ENCODE data around the gene C15orf39.
"Not testable (repeated sequence)": the region's sequence is repeated elsewhere in the genome, so short reads cannot be mapped to it uniquely, and the experiment has no call there.

DNA sequence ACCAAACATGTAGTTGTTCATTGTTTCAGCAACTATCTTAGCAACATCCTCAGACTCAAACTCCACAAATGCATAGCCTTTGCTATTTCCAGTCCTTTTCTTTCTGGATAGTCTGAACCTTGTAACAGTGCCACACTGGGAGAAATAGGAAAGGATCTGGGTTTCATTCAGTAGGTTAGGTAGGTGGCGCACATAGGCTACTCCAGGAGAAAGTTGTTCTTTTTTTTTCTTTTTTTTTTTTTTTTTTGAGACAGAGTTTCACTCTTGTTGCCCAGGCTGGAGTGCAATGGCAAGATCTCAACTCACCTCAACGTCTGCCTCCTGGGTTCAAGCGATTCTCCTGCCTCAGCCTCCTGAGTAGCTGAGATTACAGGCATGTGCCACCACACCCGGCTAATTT, 50.6 kb downstream of the C15orf39 start:
- TF ChIP-seq, protein P1, sequence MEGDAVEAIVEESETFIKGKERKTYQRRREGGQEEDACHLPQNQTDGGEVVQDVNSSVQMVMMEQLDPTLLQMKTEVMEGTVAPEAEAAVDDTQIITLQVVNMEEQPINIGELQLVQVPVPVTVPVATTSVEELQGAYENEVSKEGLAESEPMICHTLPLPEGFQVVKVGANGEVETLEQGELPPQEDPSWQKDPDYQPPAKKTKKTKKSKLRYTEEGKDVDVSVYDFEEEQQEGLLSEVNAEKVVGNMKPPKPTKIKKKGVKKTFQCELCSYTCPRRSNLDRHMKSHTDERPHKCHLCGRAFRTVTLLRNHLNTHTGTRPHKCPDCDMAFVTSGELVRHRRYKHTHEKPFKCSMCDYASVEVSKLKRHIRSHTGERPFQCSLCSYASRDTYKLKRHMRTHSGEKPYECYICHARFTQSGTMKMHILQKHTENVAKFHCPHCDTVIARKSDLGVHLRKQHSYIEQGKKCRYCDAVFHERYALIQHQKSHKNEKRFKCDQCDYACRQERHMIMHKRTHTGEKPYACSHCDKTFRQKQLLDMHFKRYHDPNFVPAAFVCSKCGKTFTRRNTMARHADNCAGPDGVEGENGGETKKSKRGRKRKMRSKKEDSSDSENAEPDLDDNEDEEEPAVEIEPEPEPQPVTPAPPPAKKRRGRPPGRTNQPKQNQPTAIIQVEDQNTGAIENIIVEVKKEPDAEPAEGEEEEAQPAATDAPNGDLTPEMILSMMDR (conservative IDR thresholded peaks at IDR 0.05; ENCODE audit: low read depth in 2 of 2): peak; percentile 36 to 55
- TF ChIP-seq, protein P2, sequence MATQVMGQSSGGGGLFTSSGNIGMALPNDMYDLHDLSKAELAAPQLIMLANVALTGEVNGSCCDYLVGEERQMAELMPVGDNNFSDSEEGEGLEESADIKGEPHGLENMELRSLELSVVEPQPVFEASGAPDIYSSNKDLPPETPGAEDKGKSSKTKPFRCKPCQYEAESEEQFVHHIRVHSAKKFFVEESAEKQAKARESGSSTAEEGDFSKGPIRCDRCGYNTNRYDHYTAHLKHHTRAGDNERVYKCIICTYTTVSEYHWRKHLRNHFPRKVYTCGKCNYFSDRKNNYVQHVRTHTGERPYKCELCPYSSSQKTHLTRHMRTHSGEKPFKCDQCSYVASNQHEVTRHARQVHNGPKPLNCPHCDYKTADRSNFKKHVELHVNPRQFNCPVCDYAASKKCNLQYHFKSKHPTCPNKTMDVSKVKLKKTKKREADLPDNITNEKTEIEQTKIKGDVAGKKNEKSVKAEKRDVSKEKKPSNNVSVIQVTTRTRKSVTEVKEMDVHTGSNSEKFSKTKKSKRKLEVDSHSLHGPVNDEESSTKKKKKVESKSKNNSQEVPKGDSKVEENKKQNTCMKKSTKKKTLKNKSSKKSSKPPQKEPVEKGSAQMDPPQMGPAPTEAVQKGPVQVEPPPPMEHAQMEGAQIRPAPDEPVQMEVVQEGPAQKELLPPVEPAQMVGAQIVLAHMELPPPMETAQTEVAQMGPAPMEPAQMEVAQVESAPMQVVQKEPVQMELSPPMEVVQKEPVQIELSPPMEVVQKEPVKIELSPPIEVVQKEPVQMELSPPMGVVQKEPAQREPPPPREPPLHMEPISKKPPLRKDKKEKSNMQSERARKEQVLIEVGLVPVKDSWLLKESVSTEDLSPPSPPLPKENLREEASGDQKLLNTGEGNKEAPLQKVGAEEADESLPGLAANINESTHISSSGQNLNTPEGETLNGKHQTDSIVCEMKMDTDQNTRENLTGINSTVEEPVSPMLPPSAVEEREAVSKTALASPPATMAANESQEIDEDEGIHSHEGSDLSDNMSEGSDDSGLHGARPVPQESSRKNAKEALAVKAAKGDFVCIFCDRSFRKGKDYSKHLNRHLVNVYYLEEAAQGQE (IDR thresholded peaks at IDR 0.05; ENCODE audit: unreplicated experiment): not testable (repeated sequence)
- not testable (repeated sequence) for TF ChIP-seq EZH2 (IDR thresholded peaks at IDR 0.05; ENCODE audit: low read depth, unreplicated experiment); POLR2AphosphoS5 (IDR thresholded peaks at IDR 0.05; ENCODE audit: low read depth); EZH2phosphoT487 (IDR thresholded peaks at IDR 0.05; ENCODE audit: unreplicated experiment); CREB1 (CRISPR knock-in tag; IDR thresholded peaks at IDR 0.05; ENCODE audit: low read depth)

All from GM23338 (cell line).